Measurements from ENCODE around the gene TOR1AIP1.
A peak's percentile ranks its signal among the peaks of the same experiment; 100 is the strongest.

TOR1AIP1 gene

GRCh38 chr1:179938752-179939151, 56.7 kb downstream of the TOR1AIP1 start (continued):
- TF ChIP-seq ZBTB11 (tag by site-specific recombination; conservative IDR thresholded peaks at IDR 0.05; ENCODE audit: low read depth) (no peak), ZNF175 (tag by site-specific recombination; IDR thresholded peaks at IDR 0.05) (no peak), REPIN1 (tag by site-specific recombination; IDR thresholded peaks at IDR 0.05; ENCODE audit: low read depth) (no peak), ZNF324 (tag by site-specific recombination; IDR thresholded peaks at IDR 0.05) (0 out of 2 replicates have a peak, but pooled peaks have one; percentile 43), ZFP41 (tag by site-specific recombination; IDR thresholded peaks at IDR 0.05; ENCODE audit: borderline replicate concordance) (no peak), ZNF76 (tag by site-specific recombination; IDR thresholded peaks at IDR 0.05; ENCODE audit: borderline replicate concordance, low read depth) (no peak), MZF1 (tag by site-specific recombination; IDR thresholded peaks at IDR 0.05; ENCODE audit: borderline replicate concordance) (peak; percentile 86; the same call in 1 of the 2 replicates), ZNF19 (tag by site-specific recombination; IDR thresholded peaks at IDR 0.05; ENCODE audit: low read depth) (no peak), HIC1 (tag by site-specific recombination; IDR thresholded peaks at IDR 0.05) (peak; percentile 15; the same call in 1 of the 2 replicates), ELK4 (IDR thresholded peaks at IDR 0.05; ENCODE audit: borderline replicate concordance, low read depth, low read length) (no peak), GLIS1 (tag by site-specific recombination; IDR thresholded peaks at IDR 0.05) (no peak), ZNF155 (tag by site-specific recombination; IDR thresholded peaks at IDR 0.05) (no peak), ZNF585B (tag by site-specific recombination; IDR thresholded peaks at IDR 0.05) (no peak), ZNF394 (tag by site-specific recombination; IDR thresholded peaks at IDR 0.05; ENCODE audit: borderline replicate concordance) (no peak), ZNF488 (tag by site-specific recombination; IDR thresholded peaks at IDR 0.05) (no peak), ZNF121 (tag by site-specific recombination; IDR thresholded peaks at IDR 0.05) (no peak), ZNF473 (tag by site-specific recombination; IDR thresholded peaks at IDR 0.05) (no peak), ZNF184 (tag by site-specific recombination; IDR thresholded peaks at IDR 0.05) (0 out of 2 replicates have a peak, but pooled peaks have one; percentile 66), ZNF624 (tag by site-specific recombination; IDR thresholded peaks at IDR 0.05) (no peak), ZSCAN23 (tag by site-specific recombination; IDR thresholded peaks at IDR 0.05) (no peak), SP3 (tag by site-specific recombination; IDR thresholded peaks at IDR 0.05) (no peak; the same call in 1 of the 2 replicates), ZNF776 (tag by site-specific recombination; IDR thresholded peaks at IDR 0.05; ENCODE audit: borderline replicate concordance) (no peak), ZNF140 (tag by site-specific recombination; IDR thresholded peaks at IDR 0.05) (no peak), ZSCAN5A (tag by site-specific recombination; IDR thresholded peaks at IDR 0.05) (no peak), ZFP3 (tag by site-specific recombination; IDR thresholded peaks at IDR 0.05; ENCODE audit: low read depth) (no peak), GLI4 (tag by site-specific recombination; IDR thresholded peaks at IDR 0.05) (no peak), AEBP2 (tag by site-specific recombination; IDR thresholded peaks at IDR 0.05; ENCODE audit: borderline replicate concordance) (no peak), ZNF311 (tag by site-specific recombination; IDR thresholded peaks at IDR 0.05; ENCODE audit: borderline replicate concordance) (no peak), ZNF555 (tag by site-specific recombination; conservative IDR thresholded peaks at IDR 0.05) (no peak), SETDB1 (IDR thresholded peaks at IDR 0.05; ENCODE audit: insufficient read length, low read length) (no peak), ZNF426 (tag by site-specific recombination; IDR thresholded peaks at IDR 0.05) (no peak)

All from HEK293 (cell line).